Glutamatergic neuron (in vitro differentiated cells): ENCODE measurements around the gene OLFML2B. TPM values are rescaled to one million over a fixed set of nuclear protein-coding genes. Genes with fewer than 3 reads are reported as not detected.

Experiments used
- DNase-seq: peaks from one replicate; pipeline ENCODE4 v3.0.0; 2022
- H3K27ac Mint-ChIP-seq: one replicate; pipeline ENCODE4 v1.8.0; 2020; ENCODE audit warnings: mild to moderate bottlenecking, mixed read lengths, inconsistent platforms; ENCODE audit not compliant: unreplicated experiment
- H3K27me3 Mint-ChIP-seq: one replicate; pipeline ENCODE4 v1.8.0; 2020; ENCODE audit warnings: mild to moderate bottlenecking, moderate library complexity, mixed read lengths, inconsistent platforms; ENCODE audit not compliant: unreplicated experiment
- H3K36me3 Mint-ChIP-seq: one replicate; pipeline ENCODE4 v1.8.0; 2020; ENCODE audit warnings: mild to moderate bottlenecking, mixed read lengths, inconsistent platforms; ENCODE audit not compliant: unreplicated experiment
- H3K4me1 Mint-ChIP-seq: one replicate; pipeline ENCODE4 v1.8.0; 2020; ENCODE audit warnings: mild to moderate bottlenecking, low read depth, mixed read lengths, inconsistent platforms; ENCODE audit not compliant: unreplicated experiment
- H3K4me3 Mint-ChIP-seq: one replicate; pipeline ENCODE4 v1.8.0; 2020; ENCODE audit warnings: mild to moderate bottlenecking, mixed read lengths, inconsistent platforms; ENCODE audit not compliant: unreplicated experiment
- H3K9me3 Mint-ChIP-seq: one replicate; pipeline ENCODE4 v1.8.0; 2020; ENCODE audit warnings: mild to moderate bottlenecking, moderate library complexity, mixed read lengths, inconsistent platforms; ENCODE audit not compliant: unreplicated experiment
- CTCF ChIP-seq: fragments of 200-600 bp; sonication (generic); IDR thresholded peaks from one replicate; pipeline ENCODE4 v1.5.0; 2021; ENCODE audit not compliant: partially characterized antibody, unreplicated experiment
- total RNA-seq: library from RNA; stranded (reverse); fragmentation: NEBNext Ultra II Directional; extraction: Animal tissue kit (Norgen Biotek cat#: 25700); gene quantifications from one replicate; pipeline ENCODE4 v1.2.1, GENCODE V29; 2021; ENCODE audit not compliant: unreplicated experiment

Gene OLFML2B
- total RNA-seq, 1 donor from 2014 or later = 56.5 TPM

DNA sequence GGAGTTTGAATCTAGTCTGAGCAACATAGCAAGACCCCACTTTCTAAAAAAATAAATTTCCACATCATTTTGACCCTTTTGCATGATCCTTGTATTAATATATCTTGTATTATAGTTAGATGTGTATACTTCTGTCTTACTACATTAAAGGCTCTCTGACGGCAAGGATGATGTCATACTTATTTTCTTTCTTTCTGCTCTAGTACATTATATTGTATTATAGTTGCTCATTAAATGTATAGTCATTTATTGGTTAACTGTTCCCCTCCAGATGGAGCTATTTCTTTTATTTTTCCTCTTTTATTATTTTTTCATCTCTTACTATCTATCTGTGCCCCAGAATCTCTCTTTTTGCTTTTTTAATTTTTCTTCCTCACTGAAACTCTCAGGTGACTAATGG, 15.0 kb upstream of the OLFML2B start:
- H3K27ac Mint-ChIP-seq = no peak overlapping the region
- H3K4me1 Mint-ChIP-seq = peaks cover 7% of the 10 kb centered on the region
- H3K36me3 Mint-ChIP-seq = peaks cover 4% of the 10 kb centered on the region
- no peak for DNase-seq
- no peak overlapping the region for H3K4me3 Mint-ChIP-seq
- H3K9me3 Mint-ChIP-seq = peaks cover 2% of the 10 kb centered on the region
- H3K27me3 Mint-ChIP-seq = peaks cover 2% of the 10 kb centered on the region
- TF ChIP-seq CTCF = no peak

DNA sequence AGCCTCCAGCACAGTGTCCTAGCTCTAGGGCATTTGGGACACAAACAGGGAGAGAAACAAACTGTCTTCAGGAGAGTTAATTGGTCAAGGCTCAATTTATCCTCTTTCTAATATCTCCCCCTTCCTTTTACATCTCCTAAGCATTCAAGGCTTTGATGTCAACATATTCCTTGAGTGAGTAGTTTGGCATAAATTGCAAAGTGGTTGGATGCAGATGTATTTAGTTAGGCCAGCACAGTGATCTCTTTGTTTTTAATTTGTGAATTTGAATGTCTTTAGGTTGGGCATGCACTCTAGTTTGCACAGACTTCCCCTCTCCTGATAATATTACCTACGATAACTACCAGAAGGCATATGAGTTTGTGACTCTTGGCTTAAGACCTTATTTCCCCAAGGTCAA, 12.5 kb upstream of the OLFML2B start:
- no peak for DNase-seq
- TF ChIP-seq CTCF = no peak
- Mint-ChIP-seq H3K9me3 (peaks cover 2% of the 10 kb centered on the region), H3K27me3 (peaks cover 2% of the 10 kb centered on the region), H3K27ac (no peak overlapping the region), H3K36me3 (peaks cover 4% of the 10 kb centered on the region), H3K4me1 (peaks cover 7% of the 10 kb centered on the region), H3K4me3 (no peak overlapping the region)

DNA sequence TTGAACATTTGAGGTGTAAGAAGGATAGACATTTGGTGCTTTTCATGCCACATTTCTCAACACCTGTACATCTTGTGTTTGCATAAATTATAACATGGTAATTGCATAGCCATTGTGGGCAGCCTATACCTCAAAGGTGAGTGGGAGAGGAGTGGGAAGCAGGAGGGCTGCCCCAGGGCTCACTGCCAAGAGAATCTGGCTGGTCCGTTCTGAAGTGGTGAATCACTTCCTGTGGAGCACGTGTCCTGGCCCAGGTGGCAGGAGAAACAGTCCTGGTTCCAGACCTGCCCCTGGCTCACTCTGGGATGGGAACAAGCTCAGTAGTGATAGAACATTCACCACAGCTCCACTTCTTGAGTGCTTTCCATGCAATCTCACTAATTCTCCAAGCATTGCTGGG, 11.6 kb upstream of the OLFML2B start:
- peaks cover 4% of the 10 kb centered on the region for H3K36me3 Mint-ChIP-seq
- H3K27ac Mint-ChIP-seq = no peak overlapping the region
- H3K27me3 Mint-ChIP-seq = peaks cover 2% of the 10 kb centered on the region
- H3K4me3 Mint-ChIP-seq = no peak overlapping the region
- no peak for TF ChIP-seq CTCF
- H3K4me1 Mint-ChIP-seq = peaks cover 7% of the 10 kb centered on the region
- no peak for DNase-seq
- peaks cover 2% of the 10 kb centered on the region for H3K9me3 Mint-ChIP-seq

DNA sequence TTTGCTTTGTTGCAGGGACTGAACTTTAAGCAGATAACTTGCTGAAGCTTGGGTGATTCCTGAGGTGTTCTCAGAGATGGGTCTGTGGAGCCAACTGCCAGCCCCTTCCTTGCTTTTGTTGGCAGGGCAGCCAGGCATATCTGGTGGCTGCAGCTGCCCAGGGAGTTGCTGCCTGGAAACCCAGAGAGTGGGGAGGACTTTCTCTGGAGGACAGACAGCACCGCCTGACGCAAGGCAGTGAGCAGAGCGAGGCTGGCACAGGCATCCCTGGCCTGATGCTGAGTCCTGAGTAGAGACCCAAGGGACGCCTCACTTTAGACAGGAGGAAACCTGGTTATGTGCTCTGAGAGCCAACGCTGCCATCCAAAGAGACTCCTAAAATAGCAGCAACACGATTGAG, 9.8 kb upstream of the OLFML2B start:
- no peak for TF ChIP-seq CTCF
- Mint-ChIP-seq H3K9me3 (peaks cover 2% of the 10 kb centered on the region), H3K27me3 (peaks cover 3% of the 10 kb centered on the region), H3K27ac (no peak overlapping the region), H3K36me3 (peaks cover 4% of the 10 kb centered on the region), H3K4me3 (no peak overlapping the region), H3K4me1 (peaks cover 10% of the 10 kb centered on the region)
- no peak for DNase-seq

- peaks cover 6% of the 10 kb centered on the region for H3K4me1 Mint-ChIP-seq
- H3K27me3 Mint-ChIP-seq = peaks cover 2% of the 10 kb centered on the region
- H3K9me3 Mint-ChIP-seq = no peaks in the 10 kb centered on the region
- peaks cover 5% of the 10 kb centered on the region for H3K36me3 Mint-ChIP-seq
- DNase-seq = no peak
- no peak overlapping the region for H3K4me3 Mint-ChIP-seq
- H3K27ac Mint-ChIP-seq = no peak overlapping the region
- no peak for TF ChIP-seq CTCF
Observed at GRCh38 chr1:162030759-162031280, 7.2 kb upstream of the OLFML2B start.
